Activated CD4-positive, alpha-beta T cell treated with anti-CD3 and anti-CD28 coated beads, Interleukin-2, amount 50 U/mL, for 16 hours (primary cell): ENCODE measurements around the gene THAP4.
A peak's percentile ranks its signal among the peaks of the same experiment; 100 is the strongest.

Experiments
- DNase-seq: peaks from one replicate; pipeline ENCODE4 v3.0.0-alpha.2; 2020

THAP4 gene, protein sequence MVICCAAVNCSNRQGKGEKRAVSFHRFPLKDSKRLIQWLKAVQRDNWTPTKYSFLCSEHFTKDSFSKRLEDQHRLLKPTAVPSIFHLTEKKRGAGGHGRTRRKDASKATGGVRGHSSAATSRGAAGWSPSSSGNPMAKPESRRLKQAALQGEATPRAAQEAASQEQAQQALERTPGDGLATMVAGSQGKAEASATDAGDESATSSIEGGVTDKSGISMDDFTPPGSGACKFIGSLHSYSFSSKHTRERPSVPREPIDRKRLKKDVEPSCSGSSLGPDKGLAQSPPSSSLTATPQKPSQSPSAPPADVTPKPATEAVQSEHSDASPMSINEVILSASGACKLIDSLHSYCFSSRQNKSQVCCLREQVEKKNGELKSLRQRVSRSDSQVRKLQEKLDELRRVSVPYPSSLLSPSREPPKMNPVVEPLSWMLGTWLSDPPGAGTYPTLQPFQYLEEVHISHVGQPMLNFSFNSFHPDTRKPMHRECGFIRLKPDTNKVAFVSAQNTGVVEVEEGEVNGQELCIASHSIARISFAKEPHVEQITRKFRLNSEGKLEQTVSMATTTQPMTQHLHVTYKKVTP

DNA sequence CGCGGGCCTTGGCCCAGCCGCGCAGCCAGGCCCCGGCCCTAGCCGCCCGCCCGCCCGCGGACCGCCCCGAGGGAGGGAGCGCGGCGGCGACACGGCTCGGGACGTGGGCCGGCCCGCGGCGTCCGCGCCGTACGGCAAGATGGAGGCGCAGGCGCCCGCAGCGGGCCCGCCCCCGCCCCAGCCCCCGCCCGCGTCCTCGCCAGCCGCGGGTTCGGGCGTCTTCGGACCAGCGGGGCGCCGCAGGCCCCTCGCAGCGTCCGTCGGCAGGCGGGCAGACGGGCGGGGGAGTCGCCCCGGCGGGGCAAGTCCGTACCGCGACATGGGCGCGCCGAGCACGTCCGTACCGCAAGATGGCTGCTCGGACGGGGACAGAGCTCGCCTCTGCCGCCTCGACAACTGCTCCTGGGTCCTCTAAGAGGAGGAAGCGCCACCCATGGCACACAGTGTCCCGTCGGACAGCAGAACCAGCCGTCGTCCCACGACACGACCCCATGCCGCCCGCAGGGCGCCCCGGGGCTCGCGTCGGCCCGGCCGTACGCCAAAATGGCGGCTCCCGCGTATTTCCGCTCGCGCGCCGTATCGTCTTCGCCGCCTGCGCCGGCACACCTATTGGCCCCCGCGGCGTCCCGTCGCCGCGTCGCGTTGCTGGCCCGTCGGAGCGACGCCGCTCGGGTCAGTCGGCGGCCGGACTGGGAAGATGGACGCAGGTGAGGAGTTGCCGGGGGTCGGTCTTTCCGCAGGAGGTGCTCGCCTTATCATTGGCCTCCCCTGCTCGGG is at the start of gene THAP4, which contains the start of gene ATG4B:
THAP4 (minus strand) TSS at position 141 of the 777 bp plus-strand sequence. CDS start 141 bp downstream, outside the sequence.
ATG4B (plus strand) TSS at position 676 of the 777 bp plus-strand sequence; CDS start at position 698, 22 bp downstream.
- peak; percentile 82 for DNase-seq

DNA sequence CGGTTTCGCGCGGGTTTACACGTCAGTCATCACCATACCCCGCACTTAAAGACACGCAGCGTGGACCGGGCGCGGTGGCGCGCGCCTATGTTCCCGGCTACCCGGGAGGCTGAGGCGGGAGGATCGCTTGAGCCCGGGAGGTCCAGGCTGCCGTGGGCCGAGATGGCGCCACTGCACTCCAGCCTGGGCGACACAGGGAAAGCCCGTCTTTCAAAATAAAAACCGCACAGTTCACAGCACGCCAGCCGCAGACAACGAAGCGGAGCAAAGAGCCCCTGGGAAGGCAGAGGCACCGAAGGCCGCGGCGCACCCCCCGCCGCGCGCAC is 49.3 kb upstream of the THAP4 start:
- DNase-seq = no peak

DNA sequence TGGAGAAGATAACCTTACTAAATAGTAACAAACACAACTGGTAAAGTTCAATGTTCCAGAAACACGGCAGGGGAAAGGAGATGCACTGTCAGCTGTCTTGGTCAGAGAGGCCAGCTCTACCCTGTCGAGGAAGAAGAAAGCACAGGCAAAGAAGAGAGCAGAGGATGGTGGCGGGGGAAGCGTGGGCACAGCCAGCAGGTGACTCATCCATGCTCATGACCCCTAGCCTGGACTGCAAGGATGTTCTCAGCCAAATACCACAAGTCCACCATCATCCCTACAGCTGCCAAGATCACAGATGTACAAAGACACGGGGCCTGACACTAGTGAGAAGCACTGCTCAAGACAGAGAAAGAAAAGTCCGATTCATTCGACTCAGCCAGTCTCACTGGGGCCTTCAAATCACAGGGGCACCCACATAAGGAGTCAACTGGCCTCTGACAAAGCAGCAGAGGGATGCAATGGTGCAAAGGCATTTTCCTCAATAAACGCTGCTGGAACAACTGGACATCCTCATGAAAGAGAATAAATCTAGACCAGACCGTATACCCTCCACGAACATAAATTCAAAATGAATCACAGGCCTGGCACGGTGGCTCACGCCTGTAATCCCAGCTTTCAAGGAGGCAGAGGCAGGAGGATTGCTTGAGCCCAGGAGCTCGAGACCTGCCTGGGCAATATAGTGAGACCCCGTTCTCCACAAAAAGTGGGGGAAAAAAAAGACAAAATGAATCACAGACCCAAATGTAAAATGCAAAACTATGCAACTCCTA is 44.1 kb upstream of the THAP4 start:
- DNase-seq = no peak

DNA sequence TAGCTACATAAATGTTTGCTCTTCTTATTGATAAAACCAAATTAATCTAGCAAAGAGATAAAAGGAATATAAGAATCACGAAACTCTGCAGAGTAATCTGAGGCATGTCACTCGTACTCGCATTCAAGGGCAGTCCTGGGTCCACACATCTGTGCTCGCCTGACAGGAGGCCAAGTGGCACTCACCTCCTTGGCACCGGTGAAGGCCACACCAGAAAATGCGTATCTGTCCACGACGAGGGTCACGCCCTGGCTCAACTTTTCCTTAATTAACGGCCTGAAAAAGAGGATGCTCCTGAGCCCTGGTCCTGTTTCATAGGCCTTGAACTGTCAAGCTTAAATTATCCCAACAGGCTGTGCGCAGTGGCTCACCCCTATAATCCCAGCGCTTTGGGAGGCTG is 43.1 kb upstream of the THAP4 start:
- no peak for DNase-seq

DNA sequence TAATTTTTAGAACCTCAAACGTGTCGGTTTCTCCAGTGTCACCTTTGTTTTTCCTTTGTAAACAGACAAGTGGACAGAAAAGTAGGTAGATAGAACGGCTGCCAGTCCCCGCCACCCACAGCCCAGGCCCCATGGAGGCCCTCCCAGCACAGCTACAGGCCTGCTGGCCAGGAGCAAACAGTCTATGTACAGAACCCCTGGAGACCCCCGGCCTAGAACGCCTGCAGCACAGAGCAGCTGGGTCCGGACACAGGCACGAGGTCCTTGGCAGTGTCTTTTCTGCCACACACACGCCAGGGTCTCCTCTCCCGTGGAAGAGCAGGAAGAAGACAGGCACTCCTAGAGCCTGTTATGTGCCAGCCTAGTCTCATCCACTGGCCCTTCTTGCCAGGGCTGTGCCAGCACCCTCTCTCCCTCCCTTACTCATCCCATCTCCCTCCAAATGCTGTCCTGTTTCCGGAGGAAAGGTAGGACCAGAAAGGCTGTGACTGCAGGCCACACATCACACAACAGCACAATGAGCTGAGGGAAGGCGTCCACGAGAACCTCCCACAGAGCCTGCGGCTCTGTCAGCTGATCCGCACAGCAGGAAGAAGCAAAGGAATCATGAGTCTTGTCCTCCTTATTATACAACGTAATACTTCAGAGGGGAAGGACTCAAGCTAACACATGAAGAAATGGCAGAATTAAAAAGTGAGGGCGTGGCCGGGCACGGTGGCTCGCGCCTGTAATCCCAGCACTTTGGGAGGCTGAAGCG is 42.0 kb upstream of the THAP4 start:
- no peak for DNase-seq

DNA sequence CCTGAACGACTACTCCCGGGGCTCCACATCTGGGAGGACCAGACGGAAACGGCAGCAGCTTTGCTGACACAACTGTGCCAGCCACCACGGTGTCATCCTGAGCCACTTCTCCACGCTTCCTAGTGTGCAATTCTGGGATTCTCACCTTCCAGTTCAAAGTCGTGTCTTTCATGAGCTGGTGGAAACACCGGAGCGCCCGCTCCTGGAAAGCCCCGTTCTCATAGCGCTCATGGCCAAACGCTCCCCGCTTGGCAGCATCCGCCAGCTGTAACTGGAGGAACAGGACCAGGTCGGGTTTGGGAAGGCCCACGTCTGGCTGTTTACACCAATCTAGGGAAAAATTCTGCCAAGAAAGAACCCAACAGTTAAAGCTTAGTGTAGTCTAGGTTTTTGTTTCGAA is 41.3 kb upstream of the THAP4 start:
- DNase-seq = no peak

DNA sequence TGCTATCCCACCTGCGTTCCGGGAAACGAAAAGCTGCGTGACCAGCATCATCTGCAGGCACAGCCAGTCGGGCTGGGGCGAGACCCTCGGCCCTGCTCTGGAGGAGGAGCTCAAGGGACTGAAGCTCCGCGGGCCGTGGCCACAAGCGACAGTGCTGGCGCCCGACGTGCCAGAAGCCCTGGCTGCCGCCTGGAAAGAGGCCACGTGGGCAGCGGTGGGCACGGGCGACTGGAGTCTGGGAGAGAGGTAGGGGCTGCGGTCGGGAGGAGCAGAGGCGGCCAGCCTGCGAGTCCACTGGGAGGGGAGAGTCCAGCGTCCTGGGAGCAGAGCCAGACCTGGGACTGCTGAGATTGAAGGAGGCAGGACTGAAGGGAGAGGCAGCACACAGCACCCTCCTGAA is 40.4 kb upstream of the THAP4 start:
- no peak for DNase-seq

DNA sequence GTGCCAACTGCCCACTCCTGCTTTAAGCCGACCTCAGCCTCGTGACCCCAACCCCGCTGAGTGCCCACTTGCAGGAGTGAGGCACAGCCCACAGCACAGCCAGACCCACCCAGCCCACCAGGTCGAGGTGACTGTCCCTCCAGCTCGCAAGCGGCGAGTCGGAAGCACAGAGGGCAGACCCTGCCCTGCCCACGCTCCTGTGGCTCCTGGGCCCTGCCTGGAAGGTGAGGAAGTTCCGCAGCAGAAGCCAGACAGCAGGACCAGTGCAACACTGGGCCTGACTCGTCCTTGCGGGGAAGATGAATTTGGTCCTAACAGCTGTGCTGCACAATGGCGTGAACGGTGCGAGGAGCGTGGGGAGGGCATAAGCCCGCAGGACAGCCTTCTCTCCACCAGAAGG is 39.7 kb upstream of the THAP4 start:
- no peak for DNase-seq

DNA sequence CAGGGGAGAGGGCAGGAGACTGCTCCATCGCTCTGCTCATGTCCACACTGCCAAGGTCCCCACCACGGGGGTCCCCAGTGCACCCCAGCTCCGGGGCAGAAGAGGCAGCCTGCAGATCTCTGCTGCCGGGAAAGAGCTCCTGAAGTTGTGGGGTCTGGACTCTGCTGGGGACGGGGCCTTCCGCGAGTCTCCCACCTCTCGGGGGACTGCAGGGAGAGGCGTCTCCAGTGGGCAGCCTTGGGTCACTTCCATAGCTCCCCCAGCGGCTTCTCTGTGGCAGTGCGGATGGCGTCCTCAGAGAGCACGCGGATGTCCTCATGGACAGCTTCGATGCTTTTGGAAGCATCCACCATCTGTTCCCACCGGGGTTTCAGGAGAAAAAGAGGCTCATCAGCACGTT is 38.9 kb upstream of the THAP4 start:
- no peak for DNase-seq

DNA sequence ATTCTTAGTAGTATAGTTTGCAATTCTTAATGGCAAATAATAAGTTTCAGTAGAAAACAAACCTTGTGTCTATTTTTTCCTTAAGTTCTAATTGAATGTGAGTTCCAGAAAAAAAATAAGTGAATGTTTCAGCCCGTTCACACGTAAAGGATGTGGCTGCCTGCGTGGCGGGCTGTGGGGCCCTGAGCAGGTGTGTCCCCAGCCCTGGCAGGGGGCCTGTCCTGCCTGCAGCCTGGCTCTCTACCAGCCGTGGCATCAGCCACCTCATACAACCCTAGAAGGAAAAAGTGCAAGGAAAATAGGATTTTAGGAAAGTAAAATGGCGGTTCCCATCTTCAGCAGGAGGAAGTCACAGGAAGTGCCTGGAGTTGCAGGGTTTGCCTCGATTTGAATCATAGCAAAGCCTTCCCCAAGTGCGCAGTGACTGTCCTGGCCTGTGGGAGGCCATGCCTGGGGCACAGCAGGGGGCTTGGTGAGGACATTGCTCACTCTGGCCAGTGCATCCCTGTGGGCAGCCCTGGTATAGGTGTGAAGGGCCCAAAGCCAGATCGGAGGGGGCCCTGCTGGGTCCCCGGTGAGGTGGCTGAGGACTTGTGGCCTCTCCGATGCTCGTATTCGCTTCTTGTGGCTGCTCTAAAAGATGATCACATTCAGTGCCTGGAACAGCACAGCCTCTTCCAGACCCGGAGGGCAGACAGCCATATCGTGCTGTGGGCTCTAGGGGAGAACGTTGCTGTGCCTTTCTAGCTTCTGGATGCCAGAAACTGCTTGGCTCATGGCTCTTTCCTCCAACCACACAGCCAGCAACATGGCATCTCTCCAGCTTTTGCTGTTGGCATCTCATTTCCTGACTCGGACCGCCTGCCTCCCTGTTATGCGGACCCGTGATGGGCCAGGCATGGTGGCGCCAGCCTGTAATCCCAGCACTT is 37.1 kb upstream of the THAP4 start:
- DNase-seq = no peak

DNA sequence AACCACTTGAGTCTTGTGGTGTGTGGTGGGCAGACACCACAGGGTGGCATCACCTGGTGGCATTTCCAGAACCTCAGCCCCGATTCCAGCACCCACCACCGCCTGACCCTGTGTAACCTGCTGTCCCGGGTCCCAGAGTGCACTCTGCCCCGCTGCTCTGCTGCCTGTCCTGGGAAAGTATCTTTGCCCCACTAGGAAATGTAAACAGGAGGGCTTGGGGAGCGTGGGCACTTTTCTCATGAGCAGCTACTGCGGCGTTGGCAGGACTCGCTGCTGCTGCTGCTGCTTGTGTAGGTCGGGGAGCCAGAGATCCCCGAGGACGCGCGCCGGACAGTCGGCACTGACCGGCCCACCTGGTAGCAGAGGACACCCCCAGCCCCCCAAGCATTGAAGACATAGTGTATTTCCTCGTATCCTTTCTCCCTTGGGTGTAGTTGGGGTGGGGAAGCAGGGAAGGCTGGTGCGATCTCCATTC is 36.3 kb upstream of the THAP4 start:
- no peak for DNase-seq

DNA sequence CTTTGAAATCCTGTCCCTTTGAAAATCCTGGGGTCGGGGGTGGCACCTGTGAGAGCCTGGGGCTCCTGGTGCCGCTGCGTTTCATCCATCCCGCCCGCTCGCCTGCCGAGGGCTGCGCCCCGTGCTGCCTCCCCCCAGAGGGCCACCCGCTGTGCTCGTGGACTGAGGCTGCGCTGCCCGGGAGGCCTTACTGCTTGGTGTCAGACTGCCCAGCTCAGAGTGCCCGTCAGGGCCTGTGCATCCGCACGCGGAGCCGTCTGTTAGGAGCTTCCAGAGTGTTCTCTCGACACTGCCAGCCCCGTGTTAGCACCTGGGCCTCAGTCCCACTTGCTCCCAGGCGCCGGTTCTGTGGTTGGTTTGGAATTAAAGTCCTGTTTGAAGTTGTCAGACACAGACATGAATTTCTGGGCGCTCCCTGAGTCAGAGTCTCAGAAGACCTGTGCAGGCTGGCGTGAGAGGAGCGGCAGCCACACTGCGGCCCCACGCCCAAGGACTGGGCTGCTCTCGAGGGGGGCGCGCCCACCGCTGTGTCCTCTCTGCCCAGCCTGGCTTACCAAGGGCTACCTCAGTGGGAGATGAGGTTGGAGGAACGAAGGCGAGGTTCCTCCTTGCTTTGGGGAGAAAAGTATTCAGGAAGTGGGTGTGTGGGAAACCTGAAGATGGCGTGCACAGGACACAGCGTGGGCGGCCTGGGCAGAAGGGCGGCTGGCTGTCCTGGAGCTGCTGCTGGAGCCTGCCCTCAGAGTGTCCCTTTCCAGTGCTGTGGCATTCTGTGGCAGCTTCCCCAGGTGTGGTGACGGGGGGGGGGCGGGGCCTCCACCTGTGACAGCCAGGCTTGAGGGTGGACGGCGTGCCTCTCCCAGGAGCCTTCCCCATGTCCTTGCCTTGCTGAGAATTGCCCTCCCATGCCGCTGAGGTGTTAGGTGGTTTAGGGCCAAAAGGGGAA is 35.6 kb upstream of the THAP4 start:
- DNase-seq = no peak

DNA sequence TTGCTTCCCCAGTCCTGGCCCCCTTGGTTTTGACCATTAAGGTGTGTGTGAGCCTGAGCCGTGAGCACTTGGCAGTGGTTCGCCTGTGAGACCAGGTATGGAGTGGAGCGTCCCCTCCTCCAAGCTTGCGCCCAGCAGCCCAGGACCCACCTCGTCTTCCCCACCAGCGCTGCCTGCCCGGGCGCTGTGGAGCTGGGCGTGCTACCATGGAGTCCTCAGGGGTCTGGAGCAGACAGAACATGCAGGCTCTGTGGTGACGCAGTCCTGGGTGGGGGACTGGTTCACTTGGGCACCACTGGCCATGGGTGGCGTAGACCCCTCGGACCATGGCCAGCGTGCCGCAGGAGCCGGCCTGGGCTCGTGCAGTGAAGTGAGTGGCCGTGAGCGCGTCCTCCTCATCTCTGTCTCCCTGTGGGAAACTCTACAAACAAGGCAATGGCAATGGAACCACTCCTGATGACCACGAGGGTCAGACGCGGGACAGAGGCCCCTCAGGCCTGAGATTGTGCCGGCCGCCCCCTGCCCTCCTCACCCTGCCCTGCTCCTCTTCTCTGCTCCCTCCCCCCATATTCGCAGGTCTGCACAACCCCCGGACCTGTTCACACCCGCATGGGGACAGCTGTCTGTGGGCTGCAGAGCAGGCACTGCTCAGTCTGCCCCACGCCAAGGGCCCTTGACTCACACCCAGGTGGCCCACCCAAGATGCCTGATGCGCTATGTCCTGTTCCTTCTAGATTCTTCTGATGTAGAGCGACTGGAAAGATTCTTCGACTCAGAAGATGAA is 34.7 kb upstream of the THAP4 start:
- no peak for DNase-seq

DNA sequence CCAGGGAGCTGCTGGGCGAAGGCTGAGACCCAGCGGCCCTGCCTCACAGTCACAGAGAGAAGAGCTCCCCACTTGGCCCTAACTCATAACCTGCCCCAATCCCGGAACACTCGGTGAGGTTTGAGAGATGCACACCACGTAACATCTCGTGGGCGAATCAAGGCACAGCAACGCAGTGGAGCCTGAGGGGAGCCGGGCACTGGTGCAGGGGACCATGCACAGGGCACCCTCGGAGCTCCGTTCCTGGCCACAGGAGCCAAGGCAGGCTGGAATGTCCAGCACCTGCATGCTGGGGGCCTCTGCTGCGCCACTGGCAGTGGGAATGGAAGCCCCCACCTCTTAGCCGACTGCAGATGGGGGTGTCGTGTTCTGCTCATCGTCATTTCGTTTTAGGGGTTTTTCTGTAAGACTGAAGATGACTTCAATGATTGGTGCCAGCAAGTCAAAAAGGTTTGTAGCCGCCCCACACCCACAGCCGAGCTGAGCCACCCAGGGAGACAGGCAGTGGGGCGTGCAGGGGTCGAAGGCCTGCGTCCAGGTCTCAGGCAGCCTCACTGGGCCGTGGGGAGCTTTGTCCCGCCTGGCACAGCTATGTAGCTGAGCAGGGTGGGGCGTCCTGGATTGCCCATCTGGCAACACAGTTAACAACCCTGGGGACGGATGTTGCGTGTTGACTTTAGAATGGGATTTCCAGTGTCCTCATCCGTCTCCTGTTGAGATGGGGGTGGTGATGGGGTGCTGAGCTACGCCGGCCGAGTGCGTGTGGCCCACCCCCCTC is 33.6 kb upstream of the THAP4 start:
- no peak for DNase-seq

DNA sequence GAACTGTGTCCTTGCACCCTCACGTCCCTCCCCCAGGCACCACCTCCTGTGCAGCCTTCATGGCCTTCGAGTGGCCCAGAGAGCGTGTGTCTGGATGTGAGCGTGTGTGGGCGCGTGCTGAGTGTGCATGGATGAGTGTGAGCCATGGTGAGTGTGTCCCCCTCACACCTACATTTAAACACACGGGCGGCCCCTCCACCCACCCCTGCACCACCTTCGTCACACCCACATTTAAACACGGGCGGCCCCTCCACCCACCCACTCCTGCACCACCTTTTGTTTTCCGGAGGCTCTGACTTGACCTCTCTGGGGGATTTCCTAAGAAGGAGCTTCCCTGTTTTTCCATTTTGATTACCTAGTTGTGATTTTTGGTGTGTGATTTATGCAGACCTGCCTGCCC is 31.9 kb upstream of the THAP4 start:
- no peak for DNase-seq

DNA sequence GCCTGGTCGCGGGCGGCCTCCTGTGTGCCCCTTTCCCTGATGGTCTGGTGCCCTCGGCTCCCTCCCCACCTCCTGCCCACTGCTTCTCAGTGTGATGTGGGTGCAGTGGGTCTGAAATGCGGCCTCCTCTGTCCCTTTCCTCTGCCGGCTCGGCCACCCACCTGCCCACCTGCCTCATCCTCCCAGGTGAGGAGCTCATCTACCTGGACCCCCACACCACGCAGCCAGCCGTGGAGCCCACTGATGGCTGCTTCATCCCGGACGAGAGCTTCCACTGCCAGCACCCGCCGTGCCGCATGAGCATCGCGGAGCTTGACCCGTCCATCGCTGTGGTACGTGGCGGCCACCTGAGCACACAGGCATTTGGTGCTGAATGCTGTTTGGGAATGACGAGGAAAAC is 31.4 kb upstream of the THAP4 start:
- DNase-seq = no peak

DNA sequence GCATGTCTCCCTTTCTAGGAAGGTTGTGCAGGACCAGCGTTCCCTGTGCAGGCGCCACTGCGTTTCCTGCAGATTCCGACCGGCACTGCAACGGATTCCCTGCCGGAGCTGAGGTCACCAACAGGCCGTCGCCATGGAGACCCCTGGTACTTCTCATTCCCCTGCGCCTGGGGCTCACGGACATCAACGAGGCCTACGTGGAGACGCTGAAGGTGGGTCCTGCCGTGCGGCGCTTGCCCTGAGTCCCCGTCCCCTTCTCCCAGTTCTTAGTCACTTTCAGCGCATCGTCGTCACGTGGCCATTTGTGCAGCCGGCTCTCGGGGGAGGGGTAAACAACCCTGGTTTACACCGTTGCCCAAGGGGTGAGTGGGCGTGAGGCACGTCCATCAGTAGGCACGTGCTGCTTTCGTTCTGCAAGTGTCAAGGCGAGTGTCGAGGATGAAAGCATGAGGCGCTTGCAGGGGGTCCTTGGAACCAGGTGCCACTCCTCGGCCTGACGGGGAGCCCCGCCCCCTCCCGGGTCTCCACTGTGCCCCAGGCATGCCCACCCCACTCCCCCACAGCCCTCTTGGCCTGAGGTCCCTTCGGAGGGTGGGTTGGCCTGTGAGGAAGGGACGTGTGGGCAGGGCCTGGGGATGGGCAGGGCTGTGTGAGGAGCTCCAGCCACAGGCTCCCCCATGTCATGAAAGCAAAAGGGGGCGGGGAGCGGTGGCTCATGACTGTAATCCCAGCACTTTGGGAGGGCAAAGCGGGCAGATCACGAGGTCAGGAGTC is 29.9 kb upstream of the THAP4 start:
- DNase-seq = no peak
